A673 (cell line): ENCODE data around the gene P2RY11. TPM values are rescaled to one million over a fixed set of nuclear protein-coding genes. Genes with fewer than 3 reads are reported as not detected.

Source experiments
- BruUV-seq: library from RNA; stranded (reverse); fragments of 400-500 nt; replicated peaks from 2 replicates; lab custom pipeline; 2021; lab: Mats Ljungman, UMichigan
- CTCF ChIA-PET: fragments of 300-600 bp; sonication (Branson Sonifier 250); formaldehyde crosslinking; loops from one replicate; lab custom pipeline; 2022; ENCODE audit warnings: antibody characterized with exemption; lab: Charles Lee
- POLR2A ChIA-PET: fragments of 300-600 bp; sonication (Branson Sonifier 250); formaldehyde crosslinking; loops from one replicate; lab custom pipeline; 2022; ENCODE audit warnings: antibody characterized with exemption; ENCODE audit not compliant: low non-redundant PET; lab: Charles Lee
- DNase-seq: peaks from one replicate; pipeline ENCODE4 v3.0.0-alpha.2; 2015; ENCODE audit warnings: low spot score
- H3K27ac ChIP-seq: fragments of 200-600 bp; sonication (generic); 2 replicates; pipeline ENCODE4 v1.5.1; 2016; ENCODE audit warnings: mixed run types, low read depth, mild to moderate bottlenecking, mixed read lengths, antibody characterized with exemption, low read length; ENCODE audit not compliant: poor library complexity, severe bottlenecking
- H3K27me3 ChIP-seq: fragments of 200-600 bp; sonication (generic); replicated peaks from 2 replicates; pipeline ENCODE4 v1.6.1; 2017; ENCODE audit warnings: mixed run types, low read depth, mild to moderate bottlenecking, mixed read lengths, antibody characterized with exemption, low read length; ENCODE audit not compliant: insufficient read depth, poor library complexity
- H3K36me3 ChIP-seq: fragments of 200-600 bp; sonication (generic); 2 replicates; pipeline ENCODE4 v1.6.1; 2016; ENCODE audit warnings: mixed run types, mild to moderate bottlenecking, mixed read lengths, antibody characterized with exemption, low read length; ENCODE audit not compliant: insufficient read depth, poor library complexity, severe bottlenecking
- H3K4me1 ChIP-seq: fragments of 200-600 bp; sonication (generic); 2 replicates; pipeline ENCODE4 v1.6.1; 2017; ENCODE audit warnings: mixed run types, mild to moderate bottlenecking, mixed read lengths, antibody characterized with exemption, low read length; ENCODE audit not compliant: insufficient read depth, poor library complexity, severe bottlenecking
- H3K4me3 ChIP-seq: fragments of 200-600 bp; sonication (generic); 2 replicates; pipeline ENCODE4 v1.5.1; 2016; ENCODE audit warnings: low read depth, mixed run types, mild to moderate bottlenecking, mixed read lengths, low read length; ENCODE audit not compliant: poor library complexity, severe bottlenecking
- H3K9me3 ChIP-seq: fragments of 200-600 bp; sonication (generic); 2 replicates; pipeline ENCODE4 v1.6.1; 2016; ENCODE audit warnings: mixed run types, low read depth, mild to moderate bottlenecking, mixed read lengths, antibody characterized with exemption, low read length; ENCODE audit not compliant: poor library complexity, severe bottlenecking
- CTCF ChIP-seq: fragments of 300-800, 200-600 bp; sonication (generic); conservative IDR thresholded peaks from 2 replicates; pipeline ENCODE4 v1.5.1; 2017; ENCODE audit warnings: low read depth, mild to moderate bottlenecking, antibody characterized with exemption, low read length, moderate library complexity, mixed read lengths
- EZH2 ChIP-seq: fragments of 200-600 bp; sonication (generic); IDR thresholded peaks from 2 replicates; pipeline ENCODE4 v1.6.1; 2017; ENCODE audit warnings: borderline replicate concordance, low read depth, mild to moderate bottlenecking, mixed read lengths, antibody characterized with exemption, low read length; ENCODE audit not compliant: poor library complexity, severe bottlenecking
- intact Hi-C: fragments of 100-400 bp; cut with micrococcal nuclease; formaldehyde crosslinking; loops from one replicate; pipeline ENCODE4 v1.10.0; 2022; ENCODE audit not compliant: unreplicated experiment
- total RNA-seq: library from RNA; stranded (reverse); gene quantifications from 2 replicates; pipeline ENCODE4 v1.2.3, GENCODE V29; 2021

Gene P2RY11
- total RNA-seq, 1 experiment from 2014 or later, result 39.4 TPM

GRCh38 chr19:10095948-10096614 lies 15.4 kb upstream of the P2RY11 start:
- H3K27ac ChIP-seq, result peak overlapping the region; percentile 68
- BruUV-seq, result no TSS peak

GRCh38 chr19:10096615-10096963 lies 14.9 kb upstream of the P2RY11 start:
- peak overlapping the region; percentile 24 for H3K4me3 ChIP-seq
- ChIA-PET CTCF (interaction anchor here (0.6 to 1.2 kb wide), 3 partner anchors 153 to 494 kb away, joined by 3 to 4 read pairs (median 4); no protein-coding TSS in a partner anchor), POLR2A (no interaction called here)
- no peaks in the 10 kb centered on the region for H3K36me3 ChIP-seq
- BruUV-seq, result no TSS peak
- intact Hi-C loops, result no loop called here
- DNase-seq, result no peak
- H3K27ac ChIP-seq, result peak overlapping the region; percentile 68
- H3K9me3 ChIP-seq, result no peaks in the 10 kb centered on the region
- peaks cover 4% of the 10 kb centered on the region for H3K4me1 ChIP-seq
- no peaks in the 10 kb centered on the region for H3K27me3 ChIP-seq
- TF ChIP-seq CTCF, result no peak

More at GRCh38 chr19:10095948-10096614, 15.4 kb upstream of the P2RY11 start:
- POLR2A ChIA-PET, result no interaction called here
- H3K36me3 ChIP-seq, result no peaks in the 10 kb centered on the region
- H3K27me3 ChIP-seq, result no peaks in the 10 kb centered on the region
- H3K4me3 ChIP-seq, result peak overlapping the region; percentile 24
- peaks cover 4% of the 10 kb centered on the region for H3K4me1 ChIP-seq
- CTCF ChIA-PET, result interaction anchor here (0.6 to 1.2 kb wide), 4 partner anchors 40 to 181 kb away, joined by 3 to 4 read pairs (median 3); no protein-coding TSS in a partner anchor
- no peaks in the 10 kb centered on the region for H3K9me3 ChIP-seq
- TF ChIP-seq EZH2 (no peak), CTCF (no peak)
- DNase-seq, result peak; percentile 95
- intact Hi-C loops, result no loop called here

- no TSS peak for BruUV-seq
- Histone ChIP-seq H3K4me1 (peaks cover 4% of the 10 kb centered on the region), H3K4me3 (no peak overlapping the region), H3K9me3 (no peaks in the 10 kb centered on the region), H3K36me3 (no peaks in the 10 kb centered on the region), H3K27me3 (no peaks in the 10 kb centered on the region), H3K27ac (no peak overlapping the region)
- DNase-seq, result no peak
- TF ChIP-seq CTCF, result no peak
- no peak for TF ChIP-seq EZH2
- intact Hi-C loops, result no loop called here
- ChIA-PET POLR2A (no interaction called here), CTCF (interaction anchor here (0.6 kb wide), 1 partner anchor 126 kb away, joined by 18 read pairs; no protein-coding TSS in a partner anchor)
Observed at GRCh38 chr19:10100163-10100785, 11.2 kb upstream of the P2RY11 start.
